Raji (cell line): ENCODE results near the gene SLC25A21.

Experiments
- POLR2A ChIP-seq: IDR thresholded peaks from 2 replicates; pipeline ENCODE4 v1.6.1; 2011; ENCODE audit warnings: low read depth, low read length, control low read depth; ENCODE audit not compliant: insufficient read depth

The SLC25A21 gene

GRCh38 chr14:36869125-36869524 is 303.3 kb downstream of the SLC25A21 start:
- no peak for TF ChIP-seq POLR2A

- TF ChIP-seq POLR2A: no peak
These were observed 305.5 kb downstream of the SLC25A21 start for GRCh38 chr14:36866867-36867266.

- TF ChIP-seq POLR2A: no peak
These were observed 309.1 kb downstream of the SLC25A21 start for GRCh38 chr14:36863271-36863670.

- TF ChIP-seq POLR2A: no peak
These were observed 311.6 kb downstream of the SLC25A21 start for GRCh38 chr14:36860831-36861230.

- no peak for TF ChIP-seq POLR2A
These were observed 313.3 kb downstream of the SLC25A21 start for GRCh38 chr14:36859119-36859518.

GRCh38 chr14:36857842-36858445 is 314.5 kb downstream of the SLC25A21 start:
- TF ChIP-seq POLR2A: no peak

- no peak for TF ChIP-seq POLR2A
These were observed 315.3 kb downstream of the SLC25A21 start for GRCh38 chr14:36857136-36857535.

- no peak for TF ChIP-seq POLR2A
These were observed 316.1 kb downstream of the SLC25A21 start for GRCh38 chr14:36856095-36856878.

GRCh38 chr14:36855396-36855795 is 317.0 kb downstream of the SLC25A21 start:
- no peak for TF ChIP-seq POLR2A

- TF ChIP-seq POLR2A: no peak
These were observed 319.3 kb downstream of the SLC25A21 start for GRCh38 chr14:36852981-36853691.

GRCh38 chr14:36848213-36848612 is 324.2 kb downstream of the SLC25A21 start:
- no peak for TF ChIP-seq POLR2A

- TF ChIP-seq POLR2A: no peak
These were observed 325.0 kb downstream of the SLC25A21 start for GRCh38 chr14:36847366-36847765.

- no peak for TF ChIP-seq POLR2A
These were observed 326.9 kb downstream of the SLC25A21 start for GRCh38 chr14:36845356-36846012.

- no peak for TF ChIP-seq POLR2A
These were observed 327.8 kb downstream of the SLC25A21 start for GRCh38 chr14:36844443-36845195.

GRCh38 chr14:36843410-36843809 is 329.0 kb downstream of the SLC25A21 start:
- no peak for TF ChIP-seq POLR2A
